ENCODE data around the gene APOA4. TPM values are rescaled to one million over a fixed set of nuclear protein-coding genes. Genes with fewer than 3 reads are reported as not detected.

Gene APOA4
- total and polyA plus RNA-seq, 2 of the 13 experiments (the other 11 are each of a cell fraction or from before 2014, with no cell fraction given): 3.8 to 7.2 TPM

DNA sequence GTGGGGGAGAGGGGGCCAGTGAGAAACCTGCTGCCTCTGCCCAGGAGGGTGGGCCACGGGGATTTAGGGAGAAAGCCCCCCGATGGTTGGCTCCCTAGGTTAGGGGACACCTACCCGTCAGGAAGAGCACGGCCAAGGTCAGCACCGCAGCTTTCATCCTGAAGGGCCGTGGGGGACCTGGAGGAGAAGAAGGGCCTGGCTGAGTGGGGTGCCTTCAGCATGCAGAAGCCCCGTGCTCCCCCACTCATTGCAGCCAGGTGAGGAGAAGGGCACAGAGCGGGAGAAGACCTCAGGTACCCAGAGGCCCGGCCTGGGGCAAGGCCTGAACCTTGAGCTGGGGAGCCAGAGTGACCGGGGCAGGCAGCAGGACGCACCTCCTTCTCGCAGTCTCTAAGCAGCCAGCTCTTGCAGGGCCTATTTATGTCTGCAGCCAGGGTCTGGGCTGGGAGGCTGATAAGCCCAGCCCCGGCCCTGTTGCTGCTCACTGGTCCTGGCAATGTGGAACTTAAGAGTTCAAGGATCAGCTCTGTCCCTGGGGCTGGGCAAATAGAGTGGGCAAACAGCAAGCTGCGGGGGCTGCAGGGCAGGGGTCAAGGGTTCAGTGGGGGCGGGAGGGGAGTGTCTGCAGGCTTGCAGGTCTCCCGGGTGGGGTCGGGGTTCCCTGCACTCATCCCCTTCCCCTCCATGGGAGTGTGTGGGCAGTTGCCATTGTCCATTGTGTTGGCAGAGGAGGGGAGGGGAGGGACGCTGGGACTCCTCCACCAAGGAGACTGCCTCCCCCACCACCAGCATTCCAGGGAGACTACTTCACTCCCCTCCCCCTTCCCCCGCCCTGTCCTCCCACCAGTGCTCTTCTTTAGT, 14.4 kb upstream of the APOA4 start, which contains the start of gene APOA1 (continued):
- TF ChIP-seq, protein P1, sequence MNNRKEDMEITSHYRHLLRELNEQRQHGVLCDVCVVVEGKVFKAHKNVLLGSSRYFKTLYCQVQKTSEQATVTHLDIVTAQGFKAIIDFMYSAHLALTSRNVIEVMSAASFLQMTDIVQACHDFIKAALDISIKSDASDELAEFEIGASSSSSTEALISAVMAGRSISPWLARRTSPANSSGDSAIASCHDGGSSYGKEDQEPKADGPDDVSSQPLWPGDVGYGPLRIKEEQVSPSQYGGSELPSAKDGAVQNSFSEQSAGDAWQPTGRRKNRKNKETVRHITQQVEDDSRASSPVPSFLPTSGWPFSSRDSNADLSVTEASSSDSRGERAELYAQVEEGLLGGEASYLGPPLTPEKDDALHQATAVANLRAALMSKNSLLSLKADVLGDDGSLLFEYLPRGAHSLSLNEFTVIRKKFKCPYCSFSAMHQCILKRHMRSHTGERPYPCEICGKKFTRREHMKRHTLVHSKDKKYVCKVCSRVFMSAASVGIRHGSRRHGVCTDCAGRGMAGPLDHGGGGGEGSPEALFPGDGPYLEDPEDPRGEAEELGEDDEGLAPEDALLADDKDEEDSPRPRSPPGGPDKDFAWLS (CRISPR knock-in tag; IDR thresholded peaks at IDR 0.05; ENCODE audit: borderline replicate concordance): no peak; the same call in 1 of the 2 replicates
- TF ChIP-seq, protein P2, sequence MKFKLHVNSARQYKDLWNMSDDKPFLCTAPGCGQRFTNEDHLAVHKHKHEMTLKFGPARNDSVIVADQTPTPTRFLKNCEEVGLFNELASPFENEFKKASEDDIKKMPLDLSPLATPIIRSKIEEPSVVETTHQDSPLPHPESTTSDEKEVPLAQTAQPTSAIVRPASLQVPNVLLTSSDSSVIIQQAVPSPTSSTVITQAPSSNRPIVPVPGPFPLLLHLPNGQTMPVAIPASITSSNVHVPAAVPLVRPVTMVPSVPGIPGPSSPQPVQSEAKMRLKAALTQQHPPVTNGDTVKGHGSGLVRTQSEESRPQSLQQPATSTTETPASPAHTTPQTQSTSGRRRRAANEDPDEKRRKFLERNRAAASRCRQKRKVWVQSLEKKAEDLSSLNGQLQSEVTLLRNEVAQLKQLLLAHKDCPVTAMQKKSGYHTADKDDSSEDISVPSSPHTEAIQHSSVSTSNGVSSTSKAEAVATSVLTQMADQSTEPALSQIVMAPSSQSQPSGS (CRISPR knock-in tag; IDR thresholded peaks at IDR 0.05): peak; percentile 90
- TF ChIP-seq ZNF232 (CRISPR knock-in tag; IDR thresholded peaks at IDR 0.05; ENCODE audit: borderline replicate concordance) (peak; percentile 56; the same call in 1 of the 2 replicates), ZNF850 (CRISPR knock-in tag; conservative IDR thresholded peaks at IDR 0.05) (no peak), MTF1 (CRISPR knock-in tag; IDR thresholded peaks at IDR 0.05) (peak; percentile 27; the same call in 1 of the 2 replicates), NKX3-1 (CRISPR knock-in tag; IDR thresholded peaks at IDR 0.05) (0 out of 2 replicates have a peak, but pooled peaks have one; percentile 78), ZNF773 (CRISPR knock-in tag; IDR thresholded peaks at IDR 0.05; ENCODE audit: borderline replicate concordance) (peak; percentile 95; the same call in 1 of the 2 replicates), ZNF329 (CRISPR knock-in tag; IDR thresholded peaks at IDR 0.05; ENCODE audit: low read depth) (peak; percentile 82), ZNF605 (CRISPR knock-in tag; IDR thresholded peaks at IDR 0.05) (peak; percentile 68; the same call in 1 of the 2 replicates), KLF6 (CRISPR knock-in tag; IDR thresholded peaks at IDR 0.05) (peak; percentile 85), ZNF646 (CRISPR knock-in tag; IDR thresholded peaks at IDR 0.05) (peak; percentile 74; the same call in 1 of the 2 replicates), KLF11 (CRISPR knock-in tag; IDR thresholded peaks at IDR 0.05) (no peak), ONECUT2 (CRISPR knock-in tag; IDR thresholded peaks at IDR 0.05) (peak; percentile 15; the same call in 1 of the 2 replicates), FOXO1 (CRISPR knock-in tag; IDR thresholded peaks at IDR 0.05) (peak; percentile 88), HNF4A (CRISPR knock-in tag; IDR thresholded peaks at IDR 0.05) (peak; percentile 94), ZNF569 (CRISPR knock-in tag; IDR thresholded peaks at IDR 0.05; ENCODE audit: borderline replicate concordance) (no peak; the same call in 1 of the 2 replicates), TFDP1 (CRISPR knock-in tag; IDR thresholded peaks at IDR 0.05; ENCODE audit: borderline replicate concordance) (no peak), JUN (CRISPR knock-in tag; IDR thresholded peaks at IDR 0.05) (no peak; the same call in 1 of the 2 replicates)

Measured in HepG2 (cell line).